Aorta (tissue), 5 donors: Measurements from ENCODE around the gene ADAMTS7. TPM values are rescaled to one million over a fixed set of nuclear protein-coding genes. Genes with fewer than 3 reads are reported as not detected.

ENCODE experiments used
- ATAC-seq: fragments of 200-7000 bp; cut with Tn5 transposase; one replicate; pipeline ENCODE4 v1.9.1; 2022; ENCODE audit warnings: moderate library complexity; ENCODE audit not compliant: low FRiP score
- DNase-seq, 2 donors: peaks; one replicate each; pipeline ENCODE4 v3.0.0-alpha.2; 2020
- H3K27ac ChIP-seq, 2 donors: one replicate each; pipeline ENCODE4 v1.5.1; 2013; ENCODE audit warnings: low read length in 2 of 2, mild to moderate bottlenecking in 2 of 2, moderate library complexity in 2 of 2, control low read depth in 1 of 2, inconsistent platforms in 1 of 2, low read depth in 1 of 2
- H3K27me3 ChIP-seq, 2 donors: one replicate each; pipeline ENCODE4 v1.6.1; 2013; ENCODE audit warnings: control low read depth in 1 of 2, low read length in 1 of 2, mild to moderate bottlenecking in 1 of 2, moderate library complexity in 1 of 2; ENCODE audit not compliant: insufficient read depth in 2 of 2, control insufficient read depth in 1 of 2
- H3K36me3 ChIP-seq, 2 donors: one replicate each; pipeline ENCODE4 v1.6.1; 2013; ENCODE audit warnings: control low read depth in 1 of 2, low read length in 1 of 2, mild to moderate bottlenecking in 1 of 2; ENCODE audit not compliant: insufficient read depth in 2 of 2, control insufficient read depth in 1 of 2
- H3K4me1 ChIP-seq, 2 donors: one replicate each; pipeline ENCODE4 v1.6.1; 2013; ENCODE audit warnings: low read length in 2 of 2, control low read depth in 1 of 2, mild to moderate bottlenecking in 1 of 2, moderate library complexity in 1 of 2; ENCODE audit not compliant: insufficient read depth in 2 of 2, control insufficient read depth in 1 of 2
- H3K4me3 ChIP-seq, 2 donors: one replicate each; pipeline ENCODE4 v1.5.1; 2013; ENCODE audit warnings: low read length in 2 of 2, control low read depth in 1 of 2, mild to moderate bottlenecking in 1 of 2
- H3K9me3 ChIP-seq: one replicate; pipeline ENCODE4 v1.6.1; 2013; ENCODE audit warnings: mild to moderate bottlenecking, low read length; ENCODE audit not compliant: control insufficient read depth
- WGBS, 2 donors: extraction: QIAGEN DNeasy Blood & Tissue Kit; methylation state at CpG; one replicate each; pipeline ENCODE4 v1.1.7; 2013; 5-methylcytosine and 5-hydroxymethylcytosine counted together
- intact Hi-C, 2 donors: fragments of 100-400 bp; cut with DNase I; formaldehyde crosslinking; loops; one replicate each; pipeline versions ENCODE4 v1.14.2 to v1.15.0; 2022
- long read RNA-seq, 2 donors: library from polyadenylated mRNA; unstranded; transcript quantifications; one replicate each; pipeline ENCODE4 v2.0.0, GENCODE V29; 2020 to 2021
- polyA plus RNA-seq, 2 donors: library from polyadenylated mRNA; stranded (reverse); fragments of 200-250 nt; gene quantifications; one replicate each; pipeline ENCODE4 v1.2.3, GENCODE V29; 2013
- total RNA-seq, 2 donors: library from RNA; stranded (reverse); fragmentation: NEBNext Ultra II Directional; extraction: Animal tissue kit (Norgen Biotek cat#: 25700); gene quantifications; one replicate each; pipeline ENCODE4 v1.2.1, GENCODE V29; 2021
- donor health status: healthy with polysubstance abuse.
- donor health status: Bipolar disorder and iron deficiency.
- donor health status: DM: no; HTN: no; CAD: no.
- donor health status: DM: no; HTN: no; CAD: no.
- donor health status: DM: yes; HTN: yes; CAD: no.

The ADAMTS7 gene, protein sequence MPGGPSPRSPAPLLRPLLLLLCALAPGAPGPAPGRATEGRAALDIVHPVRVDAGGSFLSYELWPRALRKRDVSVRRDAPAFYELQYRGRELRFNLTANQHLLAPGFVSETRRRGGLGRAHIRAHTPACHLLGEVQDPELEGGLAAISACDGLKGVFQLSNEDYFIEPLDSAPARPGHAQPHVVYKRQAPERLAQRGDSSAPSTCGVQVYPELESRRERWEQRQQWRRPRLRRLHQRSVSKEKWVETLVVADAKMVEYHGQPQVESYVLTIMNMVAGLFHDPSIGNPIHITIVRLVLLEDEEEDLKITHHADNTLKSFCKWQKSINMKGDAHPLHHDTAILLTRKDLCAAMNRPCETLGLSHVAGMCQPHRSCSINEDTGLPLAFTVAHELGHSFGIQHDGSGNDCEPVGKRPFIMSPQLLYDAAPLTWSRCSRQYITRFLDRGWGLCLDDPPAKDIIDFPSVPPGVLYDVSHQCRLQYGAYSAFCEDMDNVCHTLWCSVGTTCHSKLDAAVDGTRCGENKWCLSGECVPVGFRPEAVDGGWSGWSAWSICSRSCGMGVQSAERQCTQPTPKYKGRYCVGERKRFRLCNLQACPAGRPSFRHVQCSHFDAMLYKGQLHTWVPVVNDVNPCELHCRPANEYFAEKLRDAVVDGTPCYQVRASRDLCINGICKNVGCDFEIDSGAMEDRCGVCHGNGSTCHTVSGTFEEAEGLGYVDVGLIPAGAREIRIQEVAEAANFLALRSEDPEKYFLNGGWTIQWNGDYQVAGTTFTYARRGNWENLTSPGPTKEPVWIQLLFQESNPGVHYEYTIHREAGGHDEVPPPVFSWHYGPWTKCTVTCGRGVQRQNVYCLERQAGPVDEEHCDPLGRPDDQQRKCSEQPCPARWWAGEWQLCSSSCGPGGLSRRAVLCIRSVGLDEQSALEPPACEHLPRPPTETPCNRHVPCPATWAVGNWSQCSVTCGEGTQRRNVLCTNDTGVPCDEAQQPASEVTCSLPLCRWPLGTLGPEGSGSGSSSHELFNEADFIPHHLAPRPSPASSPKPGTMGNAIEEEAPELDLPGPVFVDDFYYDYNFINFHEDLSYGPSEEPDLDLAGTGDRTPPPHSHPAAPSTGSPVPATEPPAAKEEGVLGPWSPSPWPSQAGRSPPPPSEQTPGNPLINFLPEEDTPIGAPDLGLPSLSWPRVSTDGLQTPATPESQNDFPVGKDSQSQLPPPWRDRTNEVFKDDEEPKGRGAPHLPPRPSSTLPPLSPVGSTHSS (N-terminal part only)
- 10 to 100 TPM; 14.7 to 23.9 TPM for total RNA-seq
- polyA plus RNA-seq = 10 to 100 TPM in 1 of 2 donors, 1 to 10 TPM in 1; 3.9 to 30.0 TPM
- long read RNA-seq, donor 1, partial matches to known transcripts = 30 of 38 reads
- long read RNA-seq, donor 1, other reads (novel, unspliced or antisense) = 8 of 38 reads
- long read RNA-seq, donor 2, full-length matches to known transcripts = 1 of 14 reads
- long read RNA-seq, donor 2, partial matches to known transcripts = 7 of 14 reads
- long read RNA-seq, donor 2, other reads (novel, unspliced or antisense) = 6 of 14 reads

GRCh38 chr15:78811124-78811824 lies at the start of gene ADAMTS7:
TSS of gene ADAMTS7 (minus strand) at chr15:78811464. CDS start at chr15:78811220, 244 bp downstream.
- Histone ChIP-seq H3K4me3 (peak within 1 kb of the TSS; percentile 57 to 91), H3K27ac (peak within 1 kb of the TSS; percentile 29 to 53), H3K9me3 (no peaks in the 10 kb centered on the region), H3K36me3 (no peaks in the 10 kb centered on the region), H3K4me1 (no peaks in the 10 kb centered on the region), H3K27me3 (no peaks in the 10 kb centered on the region)
- intact Hi-C loops = loop anchor here (1.0 to 5.0 kb wide), 3 partner anchors 46 to 66 kb away; no protein-coding TSS in a partner anchor
- DNase-seq (peak; percentile 78 to 93), ATAC-seq (peak; percentile 92)
- 0 to 1% methylated on average over 32 to 73 of the region's 73 CpGs for WGBS, 2 donors

DNA sequence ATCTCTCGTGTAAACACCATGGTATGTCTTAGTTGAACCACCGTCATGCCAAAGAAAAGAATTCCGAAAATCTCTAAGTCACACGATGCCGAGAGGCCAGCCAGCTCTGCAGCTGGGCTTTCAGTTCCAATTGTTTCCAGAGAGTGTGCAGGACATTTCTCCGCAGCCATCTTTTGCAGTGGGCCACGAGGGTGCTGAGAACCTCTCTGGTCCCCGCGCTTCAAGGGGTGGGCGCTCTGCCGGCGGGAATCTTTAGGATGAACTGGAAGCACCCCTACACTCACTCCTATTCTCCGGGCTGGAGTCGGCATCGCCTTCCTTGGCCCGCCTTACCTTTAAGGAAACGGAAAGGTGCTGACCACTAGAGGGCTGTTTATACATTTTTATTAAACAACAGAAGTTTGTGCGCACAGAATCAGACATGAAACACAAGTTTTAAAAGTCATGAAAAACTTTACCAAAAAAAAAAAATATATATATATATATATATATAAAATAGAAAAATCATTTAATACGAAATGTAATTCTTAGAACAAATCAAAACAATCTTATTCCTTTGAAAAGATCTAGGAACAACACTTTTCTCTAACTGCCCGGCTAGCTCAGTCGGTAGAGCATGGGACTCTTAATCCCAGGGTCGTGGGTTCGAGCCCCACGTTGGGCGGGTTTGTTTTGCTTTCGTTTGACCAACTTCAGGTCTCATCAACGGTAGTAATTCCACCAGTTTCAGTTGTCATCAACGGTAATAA lies 48.9 kb upstream of the ADAMTS7 start:
- no peaks in the 10 kb centered on the region for H3K4me1 ChIP-seq
- intact Hi-C loops = loop anchor here (1.0 to 5.0 kb wide), 2 partner anchors 48 to 49 kb away; partner anchors contain the start of gene ADAMTS7 (in 2 of the 2)
- H3K36me3 ChIP-seq = no peaks in the 10 kb centered on the region
- peak overlapping the region in 1 of 2 donors; percentile 48 for H3K4me3 ChIP-seq
- 0 to 1% methylated on average over 28 of the region's 28 CpGs for WGBS, 2 donors
- DNase-seq = peak; percentile 81 to 91
- peak; percentile 88 for ATAC-seq
- H3K27ac ChIP-seq = peak overlapping the region; percentile 62 to 75
- H3K27me3 ChIP-seq = no peaks in the 10 kb centered on the region
- H3K9me3 ChIP-seq = no peaks in the 10 kb centered on the region

DNA sequence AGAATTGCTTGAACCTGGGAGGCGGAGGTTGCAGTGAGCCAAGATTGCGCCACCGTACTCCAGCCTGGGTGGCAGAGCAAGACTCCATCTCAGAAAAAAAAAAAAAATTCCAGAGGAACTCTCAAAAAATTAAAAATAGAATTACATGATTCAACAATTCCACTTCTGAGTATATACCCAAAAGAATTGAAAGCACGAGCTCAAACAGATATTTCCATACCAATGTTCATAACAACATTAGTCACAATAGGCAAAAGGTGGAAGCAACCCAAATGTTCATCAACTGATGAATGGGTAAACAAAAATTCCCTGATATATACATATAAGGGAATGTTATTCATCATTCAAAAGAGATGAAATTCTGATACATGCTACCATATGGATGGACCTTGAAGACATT lies 44.5 kb upstream of the ADAMTS7 start:
- Histone ChIP-seq H3K9me3 (no peaks in the 10 kb centered on the region), H3K4me3 (no peak overlapping the region), H3K27ac (no peak overlapping the region), H3K36me3 (no peaks in the 10 kb centered on the region), H3K4me1 (no peaks in the 10 kb centered on the region), H3K27me3 (no peaks in the 10 kb centered on the region)
- intact Hi-C loops = loop anchor here in 1 of 2 donors (5.0 kb wide), 1 partner anchor 43 kb away; the partner anchor contains the start of gene ADAMTS7
- ATAC-seq = peak; percentile 3
- no peak for DNase-seq
- WGBS, 2 donors = 1 to 5% methylated on average over 4 of the region's 4 CpGs

GRCh38 chr15:78854833-78855372 lies 43.6 kb upstream of the ADAMTS7 start:
- Histone ChIP-seq H3K36me3 (no peaks in the 10 kb centered on the region), H3K27ac (peak overlapping the region in 1 of 2 donors; percentile 52), H3K4me1 (no peaks in the 10 kb centered on the region), H3K4me3 (no peak overlapping the region), H3K9me3 (no peaks in the 10 kb centered on the region), H3K27me3 (no peaks in the 10 kb centered on the region)
- no peak for ATAC-seq
- intact Hi-C loops = loop anchor here in 1 of 2 donors (5.0 kb wide), 1 partner anchor 43 kb away; the partner anchor contains the start of gene ADAMTS7
- DNase-seq = no peak
- 85 to 96% methylated on average over 2 of the region's 2 CpGs for WGBS, 2 donors

GRCh38 chr15:78853500-78853899 lies 42.2 kb upstream of the ADAMTS7 start:
- Histone ChIP-seq H3K36me3 (no peaks in the 10 kb centered on the region), H3K27ac (no peak overlapping the region), H3K9me3 (no peaks in the 10 kb centered on the region), H3K27me3 (no peaks in the 10 kb centered on the region), H3K4me1 (no peaks in the 10 kb centered on the region), H3K4me3 (no peak overlapping the region)
- DNase-seq = no peak
- 92 to 95% methylated on average over 6 of the region's 6 CpGs for WGBS, 2 donors
- intact Hi-C loops = no loop called here
- no peak for ATAC-seq

DNA sequence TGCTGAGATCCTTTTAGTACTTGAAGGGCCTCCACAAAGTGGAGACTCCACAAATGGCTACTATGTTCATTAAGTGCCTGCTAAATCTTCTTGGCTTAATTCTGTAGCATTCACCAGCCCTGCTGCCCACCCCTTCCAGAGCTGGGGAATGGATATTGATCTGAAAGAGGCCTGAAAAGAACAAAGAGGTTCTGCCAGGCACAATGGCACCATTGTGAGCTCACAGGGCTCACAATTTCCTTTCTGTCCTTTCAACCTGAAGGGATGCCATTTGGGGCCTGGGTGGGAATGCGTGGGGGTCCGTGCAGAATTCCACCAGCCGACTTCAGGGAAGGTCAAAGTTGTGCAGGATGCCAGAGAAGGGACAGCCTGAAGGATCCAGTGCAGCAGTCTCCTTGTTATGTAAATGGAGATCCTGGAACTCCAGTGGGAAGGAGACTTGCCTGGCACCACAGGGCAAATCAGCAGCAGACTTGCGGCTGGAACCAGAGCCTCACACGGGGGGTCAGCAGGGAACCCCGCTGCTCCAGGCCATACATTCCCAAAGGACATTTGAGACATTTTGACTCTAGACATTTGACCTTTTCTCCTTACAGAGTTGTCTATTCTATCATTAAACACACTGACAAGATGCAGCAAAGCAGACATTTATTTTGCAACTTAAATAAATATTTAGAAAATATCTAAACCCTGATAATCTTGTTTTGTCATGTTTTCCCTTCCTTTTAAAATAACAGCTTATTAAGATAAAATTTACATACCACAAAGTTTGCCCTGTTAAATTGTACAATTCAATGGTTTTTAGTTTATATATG lies 39.9 kb upstream of the ADAMTS7 start:
- WGBS, 2 donors = 32 to 41% methylated on average over 6 of the region's 6 CpGs
- no peak for ATAC-seq
- no peak for DNase-seq

More for the DNA sequence above, 39.9 kb upstream of the ADAMTS7 start:
- intact Hi-C loops = no loop called here
- Histone ChIP-seq H3K4me1 (no peaks in the 10 kb centered on the region), H3K27me3 (no peaks in the 10 kb centered on the region), H3K36me3 (no peaks in the 10 kb centered on the region), H3K27ac (no peak overlapping the region), H3K4me3 (no peak overlapping the region), H3K9me3 (no peaks in the 10 kb centered on the region)
